Measurements from ENCODE around the gene AGPAT4.
"Not testable (repeated sequence)": the region's sequence is repeated elsewhere in the genome, so short reads cannot be mapped to it uniquely, and the experiment has no call there.

AGPAT4 gene

DNA sequence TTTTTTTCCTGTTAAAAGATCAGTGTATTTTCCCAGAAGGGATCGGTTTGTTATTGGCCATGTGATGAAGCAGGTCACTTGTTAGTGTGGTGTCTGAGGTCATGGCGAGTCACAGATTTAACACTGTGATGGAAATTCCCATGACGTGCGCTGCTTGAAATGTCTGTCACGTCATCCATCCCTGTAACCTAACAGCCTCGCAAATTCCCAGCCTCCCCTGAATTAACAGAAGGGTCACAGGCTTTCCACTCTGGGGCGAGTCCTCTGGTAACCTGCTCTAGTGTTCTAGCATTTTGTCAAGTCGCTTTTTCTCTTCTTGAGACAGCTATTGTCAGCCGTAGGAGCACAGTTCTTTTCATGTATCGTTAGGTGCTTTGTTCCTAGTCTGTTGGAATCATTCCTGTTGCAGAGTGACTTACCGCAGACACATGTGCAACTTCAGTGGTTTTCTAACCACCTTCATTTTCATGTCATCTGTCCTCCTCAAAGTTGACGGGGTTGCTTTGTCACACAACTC lies 145.1 kb downstream of the AGPAT4 start:
- H2BK120ac ChIP-seq (ENCODE audit: low read depth, low read length), result no peak overlapping the region
- no peak overlapping the region for H4K5ac ChIP-seq (ENCODE audit: low read length)

DNA sequence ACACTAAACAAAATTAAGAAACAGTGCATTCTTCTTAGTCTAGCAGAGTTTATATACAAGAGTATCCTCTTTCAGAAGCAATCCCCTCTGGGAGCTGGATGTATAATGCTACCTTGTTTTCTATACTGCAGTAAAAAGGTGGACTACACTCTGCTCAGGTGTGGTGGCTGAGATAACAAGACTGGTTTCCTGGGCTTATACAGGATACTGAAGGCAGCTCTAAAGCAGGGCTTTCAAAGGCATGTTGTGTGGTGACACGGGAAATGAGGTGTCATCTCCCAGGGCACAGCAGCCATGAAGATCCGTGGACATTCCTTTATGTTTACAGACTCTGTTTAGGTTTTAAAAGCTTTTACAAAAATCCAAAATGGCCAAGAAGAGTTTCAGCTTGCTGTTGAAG lies 145.6 kb downstream of the AGPAT4 start:
- Histone ChIP-seq H3K27ac (ENCODE audit: low read depth, low read length) (no peak overlapping the region), H3K36me3 (ENCODE audit: control insufficient read depth, insufficient read depth, low read length) (no peaks in the 10 kb centered on the region)
- DNase-seq, result no peak

More for the DNA sequence above, 145.1 kb downstream of the AGPAT4 start:
- Histone ChIP-seq H3K36me3 (ENCODE audit: control insufficient read depth, insufficient read depth, low read length) (no peaks in the 10 kb centered on the region), H2BK15ac (replicated peaks; ENCODE audit: low read depth) (no peak overlapping the region), H3K27me3 (ENCODE audit: insufficient read depth, low read length, poor library complexity) (no peaks in the 10 kb centered on the region), H3K79me1 (ENCODE audit: low read length) (no peaks in the 10 kb centered on the region), H3K27ac (ENCODE audit: low read depth, low read length) (no peak overlapping the region), H3K4ac (ENCODE audit: low read depth, low read length) (no peak overlapping the region), H3K56ac (ENCODE audit: low read length) (no peak overlapping the region), H3K4me1 (ENCODE audit: control insufficient read depth, low read depth, low read length) (no peaks in the 10 kb centered on the region), H3K4me3 (ENCODE audit: low read length) (no peak overlapping the region), H3K23ac (ENCODE audit: low read length) (no peak overlapping the region), H3K4me2 (ENCODE audit: low read length) (no peak overlapping the region), H3K18ac (ENCODE audit: low read length) (no peak overlapping the region), H4K8ac (ENCODE audit: low read depth, low read length) (no peak overlapping the region), H3K9ac (ENCODE audit: low read length) (no peak overlapping the region), H2BK5ac (ENCODE audit: low read length) (no peak overlapping the region), H2AK5ac (ENCODE audit: low read length) (no peak overlapping the region), H3K79me2 (ENCODE audit: control insufficient read depth, insufficient read depth, low read length) (no peaks in the 10 kb centered on the region)
- no CpG with 5 or more reads among the region's 12 CpGs for WGBS (ENCODE audit: extremely low coverage, insufficient coverage, low lambda C conversion rate)
- no peak for DNase-seq

DNA sequence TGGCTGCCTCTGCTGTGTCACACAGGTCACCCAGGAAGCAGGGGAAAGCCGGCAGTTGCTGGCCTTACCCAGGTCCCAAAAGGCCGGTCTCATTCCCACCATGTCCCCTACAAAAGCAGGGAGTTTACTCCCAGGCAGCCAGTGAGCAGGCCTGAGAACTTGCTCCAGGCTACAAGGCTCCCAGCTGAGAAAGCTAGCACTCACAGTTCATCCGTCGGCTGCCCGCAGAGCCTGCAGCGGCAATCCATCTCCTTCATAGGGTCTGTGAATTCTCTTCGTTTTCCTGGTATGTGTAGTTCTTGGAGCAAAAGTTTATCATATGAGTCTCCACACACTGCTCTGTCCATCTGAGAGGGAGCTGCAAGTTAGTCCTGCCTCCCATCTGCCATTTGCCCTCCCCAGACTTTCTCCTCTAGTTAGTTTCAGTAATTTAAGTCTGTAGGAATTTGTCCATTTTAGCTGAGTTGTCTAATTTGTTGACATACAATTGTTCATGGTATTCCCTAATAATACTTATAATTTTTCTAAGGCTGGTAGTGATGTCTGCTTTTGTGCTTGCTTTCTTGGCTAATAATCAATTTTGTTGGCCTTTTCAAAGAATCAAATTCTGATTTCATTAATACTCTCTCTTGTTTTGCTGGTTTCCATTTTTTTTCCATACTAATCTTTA lies 146.7 kb downstream of the AGPAT4 start:
- no peak overlapping the region for H3K4me3 ChIP-seq (ENCODE audit: low read length)
- no peaks in the 10 kb centered on the region for H3K36me3 ChIP-seq (ENCODE audit: control insufficient read depth, insufficient read depth, low read length)
- no CpG with 5 or more reads among the region's 7 CpGs for WGBS (ENCODE audit: extremely low coverage, insufficient coverage, low lambda C conversion rate)

More for the DNA sequence above, 145.6 kb downstream of the AGPAT4 start:
- H2BK5ac ChIP-seq (ENCODE audit: low read length), result no peak overlapping the region
- H3K4me2 ChIP-seq (ENCODE audit: low read length), result no peak overlapping the region
- no peak overlapping the region for H3K18ac ChIP-seq (ENCODE audit: low read length)
- H3K23ac ChIP-seq (ENCODE audit: low read length), result no peak overlapping the region
- no peaks in the 10 kb centered on the region for H3K79me1 ChIP-seq (ENCODE audit: low read length)
- H3K9ac ChIP-seq (ENCODE audit: low read length), result no peak overlapping the region
- H2BK120ac ChIP-seq (ENCODE audit: low read depth, low read length), result no peak overlapping the region
- no peaks in the 10 kb centered on the region for H3K4me1 ChIP-seq (ENCODE audit: control insufficient read depth, low read depth, low read length)
- no peak overlapping the region for H4K8ac ChIP-seq (ENCODE audit: low read depth, low read length)
- H3K4ac ChIP-seq (ENCODE audit: low read depth, low read length), result no peak overlapping the region
- H3K79me2 ChIP-seq (ENCODE audit: control insufficient read depth, insufficient read depth, low read length), result no peaks in the 10 kb centered on the region
- no peak overlapping the region for H3K4me3 ChIP-seq (ENCODE audit: low read length)
- no peak overlapping the region for H2AK5ac ChIP-seq (ENCODE audit: low read length)
- no peak overlapping the region for H4K5ac ChIP-seq (ENCODE audit: low read length)
- no CpG with 5 or more reads among the region's 2 CpGs for WGBS (ENCODE audit: extremely low coverage, insufficient coverage, low lambda C conversion rate)
- no peaks in the 10 kb centered on the region for H3K27me3 ChIP-seq (ENCODE audit: insufficient read depth, low read length, poor library complexity)
- no peak overlapping the region for H3K56ac ChIP-seq (ENCODE audit: low read length)
- H2BK15ac ChIP-seq (replicated peaks; ENCODE audit: low read depth), result no peak overlapping the region

DNA sequence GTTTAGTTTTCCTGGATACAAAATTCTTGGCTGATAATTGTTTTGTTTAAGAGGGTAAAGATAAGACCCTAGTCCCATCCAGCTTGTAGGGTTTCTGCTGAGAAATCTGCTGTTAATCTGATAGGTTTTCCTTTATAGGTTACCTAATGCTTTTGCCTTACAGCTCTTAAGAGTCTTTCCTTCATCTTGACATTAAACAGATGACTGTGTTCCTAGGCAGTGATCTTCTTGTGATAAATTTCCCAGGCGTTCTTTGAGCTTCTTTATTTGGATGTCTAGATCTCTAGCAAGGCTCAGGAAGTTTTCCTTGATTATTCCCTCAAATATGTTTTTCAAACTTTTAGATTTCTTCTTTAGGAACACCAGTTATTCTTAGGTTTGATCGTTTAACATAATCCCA lies 148.3 kb downstream of the AGPAT4 start:
- H2BK5ac ChIP-seq (ENCODE audit: low read length), result no peak overlapping the region
- DNase-seq, result no peak
- H3K9ac ChIP-seq (ENCODE audit: low read length), result no peak overlapping the region
- H3K4ac ChIP-seq (ENCODE audit: low read depth, low read length), result no peak overlapping the region
- H4K8ac ChIP-seq (ENCODE audit: low read depth, low read length), result no peak overlapping the region
- H3K27ac ChIP-seq (ENCODE audit: low read depth, low read length), result no peak overlapping the region
- no peak overlapping the region for H3K18ac ChIP-seq (ENCODE audit: low read length)
- H3K4me1 ChIP-seq (ENCODE audit: control insufficient read depth, low read depth, low read length), result no peaks in the 10 kb centered on the region
- no peak overlapping the region for H2AK5ac ChIP-seq (ENCODE audit: low read length)
- no peak overlapping the region for H3K23ac ChIP-seq (ENCODE audit: low read length)
- no peak overlapping the region for H3K4me3 ChIP-seq (ENCODE audit: low read length)
- no peaks in the 10 kb centered on the region for H3K27me3 ChIP-seq (ENCODE audit: insufficient read depth, low read length, poor library complexity)
- H4K5ac ChIP-seq (ENCODE audit: low read length), result no peak overlapping the region
- no peaks in the 10 kb centered on the region for H3K36me3 ChIP-seq (ENCODE audit: control insufficient read depth, insufficient read depth, low read length)
- H3K79me2 ChIP-seq (ENCODE audit: control insufficient read depth, insufficient read depth, low read length), result no peaks in the 10 kb centered on the region
- H3K79me1 ChIP-seq (ENCODE audit: low read length), result no peaks in the 10 kb centered on the region
- no peak overlapping the region for H3K56ac ChIP-seq (ENCODE audit: low read length)
- WGBS (ENCODE audit: extremely low coverage, insufficient coverage, low lambda C conversion rate), result no CpG with 5 or more reads among the region's 2 CpGs
- H3K4me2 ChIP-seq (ENCODE audit: low read length), result no peak overlapping the region
- no peak overlapping the region for H2BK120ac ChIP-seq (ENCODE audit: low read depth, low read length)
- H2BK15ac ChIP-seq (replicated peaks; ENCODE audit: low read depth), result no peak overlapping the region

More for the DNA sequence above, 146.7 kb downstream of the AGPAT4 start:
- H3K27me3 ChIP-seq (ENCODE audit: insufficient read depth, low read length, poor library complexity), result no peaks in the 10 kb centered on the region
- H2BK15ac ChIP-seq (replicated peaks; ENCODE audit: low read depth), result no peak overlapping the region
- no peak overlapping the region for H3K9ac ChIP-seq (ENCODE audit: low read length)
- no peak overlapping the region for H2BK5ac ChIP-seq (ENCODE audit: low read length)
- H3K4ac ChIP-seq (ENCODE audit: low read depth, low read length), result no peak overlapping the region
- no peak overlapping the region for H3K56ac ChIP-seq (ENCODE audit: low read length)
- no peak overlapping the region for H3K4me2 ChIP-seq (ENCODE audit: low read length)
- H3K4me1 ChIP-seq (ENCODE audit: control insufficient read depth, low read depth, low read length), result no peaks in the 10 kb centered on the region
- no peaks in the 10 kb centered on the region for H3K79me2 ChIP-seq (ENCODE audit: control insufficient read depth, insufficient read depth, low read length)
- no peak overlapping the region for H4K8ac ChIP-seq (ENCODE audit: low read depth, low read length)
- no peak overlapping the region for H4K5ac ChIP-seq (ENCODE audit: low read length)
- H2AK5ac ChIP-seq (ENCODE audit: low read length), result no peak overlapping the region
- DNase-seq, result no peak
- H3K27ac ChIP-seq (ENCODE audit: low read depth, low read length), result no peak overlapping the region
- no peak overlapping the region for H3K23ac ChIP-seq (ENCODE audit: low read length)
- no peaks in the 10 kb centered on the region for H3K79me1 ChIP-seq (ENCODE audit: low read length)
- H2BK120ac ChIP-seq (ENCODE audit: low read depth, low read length), result no peak overlapping the region
- no peak overlapping the region for H3K18ac ChIP-seq (ENCODE audit: low read length)

DNA sequence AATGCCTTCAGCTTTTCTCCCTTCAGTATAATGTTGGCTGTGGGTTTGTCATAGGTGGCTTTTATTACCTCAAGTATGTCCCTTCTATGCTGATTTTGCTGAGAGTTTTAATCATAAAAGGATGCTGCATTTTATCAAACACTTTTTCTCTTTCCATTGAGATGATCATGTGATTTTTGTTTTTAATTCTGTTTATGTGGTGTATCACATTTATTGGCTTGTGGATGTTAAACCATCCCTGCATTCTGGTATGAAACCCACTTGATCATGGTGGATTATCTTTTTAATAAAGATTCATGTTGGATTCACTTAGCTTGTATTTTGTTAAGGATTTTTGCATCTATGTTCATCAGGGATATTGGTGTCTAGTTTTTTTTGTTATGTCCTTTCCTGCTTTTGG lies 150.5 kb downstream of the AGPAT4 start:
- H3K27me3 ChIP-seq (ENCODE audit: insufficient read depth, low read length, poor library complexity); H4K5ac ChIP-seq (ENCODE audit: low read length); H3K4ac ChIP-seq (ENCODE audit: low read depth, low read length); H3K36me3 ChIP-seq (ENCODE audit: control insufficient read depth, insufficient read depth, low read length); H3K79me1 ChIP-seq (ENCODE audit: low read length); H3K27ac ChIP-seq (ENCODE audit: low read depth, low read length); H3K23ac ChIP-seq (ENCODE audit: low read length); H3K4me1 ChIP-seq (ENCODE audit: control insufficient read depth, low read depth, low read length); H3K9ac ChIP-seq (ENCODE audit: low read length); DNase-seq; H4K8ac ChIP-seq (ENCODE audit: low read depth, low read length); H3K56ac ChIP-seq (ENCODE audit: low read length); H2BK15ac ChIP-seq (replicated peaks; ENCODE audit: low read depth); H2BK5ac ChIP-seq (ENCODE audit: low read length); H3K79me2 ChIP-seq (ENCODE audit: control insufficient read depth, insufficient read depth, low read length); H2AK5ac ChIP-seq (ENCODE audit: low read length); H3K18ac ChIP-seq (ENCODE audit: low read length); H2BK120ac ChIP-seq (ENCODE audit: low read depth, low read length); H3K4me2 ChIP-seq (ENCODE audit: low read length); H3K4me3 ChIP-seq (ENCODE audit: low read length): not testable (repeated sequence)

DNA sequence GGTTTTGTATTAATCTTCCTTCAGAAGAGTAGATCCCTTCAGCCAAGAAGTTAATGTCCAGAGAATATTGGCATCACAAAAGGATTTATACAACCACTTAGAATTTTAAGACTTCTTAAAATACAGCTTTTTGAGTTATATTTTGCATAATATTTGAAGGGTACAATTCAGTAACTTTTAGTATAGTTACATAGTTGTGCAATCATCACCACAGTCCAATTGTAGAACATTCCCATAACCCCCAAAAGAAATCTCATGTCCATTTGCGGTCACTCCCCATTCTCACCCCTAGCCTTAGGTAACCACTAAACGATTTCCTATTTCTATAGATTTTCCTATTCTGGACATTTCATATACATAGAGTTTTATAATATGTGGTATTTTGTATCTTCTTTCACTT lies 155.9 kb downstream of the AGPAT4 start:
- no peak overlapping the region for H3K4ac ChIP-seq (ENCODE audit: low read depth, low read length)
- no peak overlapping the region for H3K23ac ChIP-seq (ENCODE audit: low read length)
- no peaks in the 10 kb centered on the region for H3K79me1 ChIP-seq (ENCODE audit: low read length)
- H3K4me3 ChIP-seq (ENCODE audit: low read length), result no peak overlapping the region
- H3K18ac ChIP-seq (ENCODE audit: low read length), result no peak overlapping the region
- no CpG with 5 or more reads among the region's 2 CpGs for WGBS (ENCODE audit: extremely low coverage, insufficient coverage, low lambda C conversion rate)
- no peaks in the 10 kb centered on the region for H3K79me2 ChIP-seq (ENCODE audit: control insufficient read depth, insufficient read depth, low read length)
- no peaks in the 10 kb centered on the region for H3K27me3 ChIP-seq (ENCODE audit: insufficient read depth, low read length, poor library complexity)
- peaks cover 10% of the 10 kb centered on the region for H3K36me3 ChIP-seq (ENCODE audit: control insufficient read depth, insufficient read depth, low read length)
- H2AK5ac ChIP-seq (ENCODE audit: low read length), result no peak overlapping the region
- H3K27ac ChIP-seq (ENCODE audit: low read depth, low read length), result no peak overlapping the region
- no peak overlapping the region for H4K5ac ChIP-seq (ENCODE audit: low read length)
- no peak overlapping the region for H3K4me2 ChIP-seq (ENCODE audit: low read length)
- H2BK5ac ChIP-seq (ENCODE audit: low read length), result no peak overlapping the region
- H4K8ac ChIP-seq (ENCODE audit: low read depth, low read length), result no peak overlapping the region
- DNase-seq, result no peak
- H3K9ac ChIP-seq (ENCODE audit: low read length), result no peak overlapping the region
- no peaks in the 10 kb centered on the region for H3K4me1 ChIP-seq (ENCODE audit: control insufficient read depth, low read depth, low read length)
- H2BK120ac ChIP-seq (ENCODE audit: low read depth, low read length), result no peak overlapping the region
- no peak overlapping the region for H3K56ac ChIP-seq (ENCODE audit: low read length)
- no peak overlapping the region for H2BK15ac ChIP-seq (replicated peaks; ENCODE audit: low read depth)

Measured in mesendoderm (in vitro differentiated cells).